Thyroid gland (tissue), 4 donors: Measurements from ENCODE around the gene HSPA14.

Source experiments
- CTCF ChIP-seq, 6 experiments: fragments of 200-600 bp in 3 of 6; fragments of 450-650 bp in 3 of 6; sonication (generic) in 3 of 6; IDR thresholded peaks; one replicate each; pipeline ENCODE4 v1.5.1; 2016 to 2019; ENCODE audit warnings: antibody characterized with exemption in 6 of 6, mild to moderate bottlenecking in 2 of 6, inconsistent platforms in 1 of 6, moderate library complexity in 1 of 6
- POLR2A ChIP-seq, 2 donors: fragments of 450-650 bp; IDR thresholded peaks; one replicate each; pipeline ENCODE4 v1.6.1; 2017; ENCODE audit warnings: antibody characterized with exemption in 2 of 2, mild to moderate bottlenecking in 2 of 2, moderate library complexity in 1 of 2

GRCh38 chr10:14911801-14912200 is 73.7 kb downstream of the HSPA14 start:
- no peak for TF ChIP-seq CTCF (IDR thresholded peaks at IDR 0.05)
- TF ChIP-seq POLR2A (IDR thresholded peaks at IDR 0.05), result no peak
